ENCODE data around the gene KCNQ1.

- TF ChIP-seq CTCF (IDR thresholded peaks at IDR 0.05) (no peak), POLR2A (IDR thresholded peaks at IDR 0.05) (no peak)
Measured at GRCh38 chr11:2818503-2818902, 373.7 kb downstream of the KCNQ1 start.

All from adrenal gland (tissue), 5 donors.